IPS-18c (cell line): ENCODE results near the gene MCM5.
"Not testable (repeated sequence)": the region's sequence is repeated elsewhere in the genome, so short reads cannot be mapped to it uniquely, and the experiment has no call there.

Experiments used
- H3K4me3 ChIP-seq: 2 replicates; pipeline ENCODE4 v1.7.0; 2013; ENCODE audit warnings: low read depth, mild to moderate bottlenecking, low read length, moderate library complexity; ENCODE audit not compliant: insufficient read depth
- H3K9me3 ChIP-seq: one replicate; pipeline ENCODE4 v1.6.1; 2013; ENCODE audit warnings: mild to moderate bottlenecking, low read length, moderate library complexity; ENCODE audit not compliant: control insufficient read depth, insufficient read depth

MCM5 gene

DNA sequence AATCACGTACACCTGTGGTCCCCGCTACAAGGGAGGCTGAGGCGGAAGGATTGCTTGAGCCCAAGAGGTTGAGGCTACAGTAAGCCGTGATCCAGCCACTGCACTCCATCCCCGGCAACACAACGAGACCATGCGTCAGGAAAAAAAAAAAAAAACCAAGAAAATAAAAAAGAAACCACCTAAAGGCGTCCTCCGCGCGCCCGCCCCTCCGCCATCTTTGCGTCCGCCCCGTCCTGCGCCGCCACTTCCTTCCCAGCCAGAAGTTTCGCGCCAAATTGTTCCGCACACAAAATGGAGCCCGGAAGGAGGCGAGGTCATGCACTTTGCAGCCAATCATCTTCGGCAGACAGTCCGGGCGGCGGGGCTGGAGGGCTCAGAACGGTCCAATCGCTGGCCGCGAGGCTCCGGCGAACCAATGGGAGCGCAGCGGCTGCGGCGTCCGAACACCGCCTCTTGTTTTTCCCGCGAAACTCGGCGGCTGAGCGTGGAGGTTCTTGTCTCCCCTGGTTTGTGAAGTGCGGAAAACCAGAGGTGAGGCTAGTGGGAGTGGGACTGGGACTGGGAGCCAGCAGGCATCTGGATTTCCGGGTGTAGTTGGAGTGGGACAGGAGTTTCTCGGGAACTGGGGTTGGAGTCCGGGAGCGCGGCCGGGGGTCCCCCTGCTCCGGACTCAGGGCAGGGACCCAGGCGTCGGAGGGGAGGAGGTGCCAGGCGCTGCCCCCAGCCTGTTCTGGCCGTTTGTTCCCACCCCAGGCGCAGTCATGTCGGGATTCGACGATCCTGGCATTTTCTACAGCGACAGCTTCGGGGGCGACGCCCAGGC, at the start of gene MCM5:
Gene MCM5, plus strand, starts transcription at position 463 of the 823 bp plus-strand sequence. Its CDS starts 299 bp downstream, at position 762.
- Histone ChIP-seq H3K4me3 (peak within 1 kb of the TSS; percentile 97), H3K9me3 (no peaks in the 10 kb centered on the region)

- H3K4me3 ChIP-seq: peak overlapping the region; percentile 74
- peaks cover 4% of the 10 kb centered on the region for H3K9me3 ChIP-seq
These were observed 49.1 kb upstream of the MCM5 start for GRCh38 chr22:35350539-35351503.

DNA sequence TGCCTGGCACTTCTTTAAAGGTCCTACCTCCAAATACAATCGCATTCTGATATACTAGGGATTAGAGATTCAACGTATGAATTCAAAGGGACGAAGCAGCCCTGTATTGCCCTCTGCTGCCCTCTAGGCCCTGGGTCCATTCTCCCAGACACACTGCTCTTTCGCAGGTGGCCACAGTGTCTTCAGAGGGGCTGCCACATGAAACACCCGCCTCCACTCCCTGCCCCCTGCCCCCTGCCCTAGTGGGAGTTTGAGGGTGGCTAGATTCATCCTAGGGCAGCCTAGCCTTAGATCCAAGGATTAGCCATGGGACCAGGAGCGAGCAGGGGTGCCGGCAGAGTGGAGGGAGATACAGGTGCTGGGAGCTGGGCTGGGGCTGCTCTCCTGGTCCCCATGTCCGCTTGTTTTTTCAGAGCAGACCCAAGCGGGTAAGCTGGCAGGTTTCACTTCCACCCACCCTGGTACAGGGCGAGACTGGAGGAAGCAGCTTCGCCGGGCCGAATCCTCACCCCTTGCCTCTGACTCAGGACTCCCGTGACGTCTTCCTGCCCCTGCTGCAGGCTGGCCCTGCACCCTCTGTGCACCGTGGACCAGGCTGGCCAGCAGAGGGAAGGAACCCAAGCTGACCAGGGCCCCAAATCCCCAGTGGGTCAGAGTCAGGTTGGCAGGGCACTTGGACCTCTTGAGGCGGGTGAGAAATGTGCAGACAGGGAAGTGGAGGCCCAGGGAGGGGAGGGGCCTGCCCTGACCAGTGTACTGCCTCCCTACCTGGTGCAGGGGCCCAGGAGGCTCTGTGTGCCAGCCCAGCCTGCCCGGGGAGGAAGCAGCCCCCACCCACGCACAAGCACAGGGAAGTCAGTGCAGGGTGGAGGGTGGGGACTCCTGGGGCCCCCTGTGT, 47.5 kb upstream of the MCM5 start:
- peaks cover 4% of the 10 kb centered on the region for H3K9me3 ChIP-seq
- H3K4me3 ChIP-seq: no peak overlapping the region

GRCh38 chr22:35353318-35353717, 46.6 kb upstream of the MCM5 start:
- no peak overlapping the region for H3K4me3 ChIP-seq
- peaks cover 4% of the 10 kb centered on the region for H3K9me3 ChIP-seq

GRCh38 chr22:35354068-35354467, 45.9 kb upstream of the MCM5 start:
- H3K4me3 ChIP-seq: no peak overlapping the region
- H3K9me3 ChIP-seq: peaks cover 2% of the 10 kb centered on the region

- Histone ChIP-seq H3K4me3 (no peak overlapping the region), H3K9me3 (peaks cover 2% of the 10 kb centered on the region)
These were observed 41.9 kb upstream of the MCM5 start for GRCh38 chr22:35357883-35358621.

- Histone ChIP-seq H3K9me3 (peaks cover 2% of the 10 kb centered on the region), H3K4me3 (no peak overlapping the region)
These were observed 40.4 kb upstream of the MCM5 start for GRCh38 chr22:35359380-35360065.

DNA sequence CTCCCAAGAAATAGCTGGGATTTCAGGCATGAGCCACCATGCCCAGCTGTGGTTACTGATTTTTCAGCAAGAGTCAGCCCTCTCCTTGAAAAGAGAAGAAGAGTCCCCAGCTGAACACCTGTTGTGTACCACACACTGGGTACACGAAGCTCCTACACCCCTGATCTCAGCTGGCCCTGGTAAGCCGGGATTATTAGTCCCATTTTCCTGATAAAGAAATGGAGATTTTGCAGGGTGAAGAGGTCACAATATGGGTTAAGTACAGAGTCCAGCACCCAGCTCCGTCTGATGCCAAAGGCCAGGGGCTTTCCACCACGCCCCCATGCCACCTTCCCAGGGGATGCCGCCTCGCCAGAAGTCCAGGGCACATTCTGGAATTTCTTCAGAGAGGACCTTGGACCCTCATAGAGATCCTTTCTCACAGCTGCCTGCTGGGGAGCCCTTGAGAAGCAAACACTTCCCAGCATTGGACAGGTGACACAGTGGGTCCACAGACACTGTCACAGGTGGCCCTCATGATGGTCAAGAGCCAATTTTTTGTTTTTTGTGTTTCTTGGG, 38.9 kb upstream of the MCM5 start:
- no peaks in the 10 kb centered on the region for H3K9me3 ChIP-seq
- H3K4me3 ChIP-seq: no peak overlapping the region

- Histone ChIP-seq H3K9me3 (no peaks in the 10 kb centered on the region), H3K4me3 (no peak overlapping the region)
These were observed 36.3 kb upstream of the MCM5 start for GRCh38 chr22:35363566-35364086.

- H3K4me3 ChIP-seq, H3K9me3 ChIP-seq: not testable (repeated sequence)
These were observed 35.7 kb upstream of the MCM5 start for GRCh38 chr22:35364230-35364629.

DNA sequence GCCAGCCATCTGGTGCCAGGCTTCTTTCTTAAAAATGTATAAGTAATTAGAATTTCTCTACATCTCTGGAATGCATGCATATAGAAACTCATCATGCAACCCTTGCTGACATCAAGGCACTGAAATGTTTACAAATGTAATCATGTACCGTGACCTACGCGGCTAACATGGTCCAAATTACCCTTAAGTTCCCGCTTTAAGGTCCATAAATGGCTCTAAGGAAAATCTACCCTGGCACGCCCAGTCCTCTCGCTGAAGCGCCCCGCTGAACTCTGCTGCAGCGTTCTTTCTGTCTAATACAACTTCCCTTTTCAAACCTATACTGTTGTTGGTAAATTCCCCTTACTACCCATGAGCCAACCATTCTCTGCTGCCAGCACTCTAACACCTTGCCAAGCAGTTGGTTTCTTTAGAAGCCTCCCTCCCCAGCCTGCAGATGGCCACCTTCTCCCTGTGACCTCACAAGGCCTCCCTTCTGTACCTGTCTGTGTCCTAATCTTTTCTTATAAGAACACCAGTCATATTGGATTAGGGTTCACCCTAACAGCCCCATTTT, 32.5 kb upstream of the MCM5 start:
- H3K4me3 ChIP-seq: no peak overlapping the region
- H3K9me3 ChIP-seq: no peaks in the 10 kb centered on the region

GRCh38 chr22:35368386-35368785, 31.6 kb upstream of the MCM5 start:
- no peak overlapping the region for H3K4me3 ChIP-seq
- H3K9me3 ChIP-seq: no peaks in the 10 kb centered on the region

- Histone ChIP-seq H3K4me3 (no peak overlapping the region), H3K9me3 (no peaks in the 10 kb centered on the region)
These were observed 29.9 kb upstream of the MCM5 start for GRCh38 chr22:35369996-35370395.

DNA sequence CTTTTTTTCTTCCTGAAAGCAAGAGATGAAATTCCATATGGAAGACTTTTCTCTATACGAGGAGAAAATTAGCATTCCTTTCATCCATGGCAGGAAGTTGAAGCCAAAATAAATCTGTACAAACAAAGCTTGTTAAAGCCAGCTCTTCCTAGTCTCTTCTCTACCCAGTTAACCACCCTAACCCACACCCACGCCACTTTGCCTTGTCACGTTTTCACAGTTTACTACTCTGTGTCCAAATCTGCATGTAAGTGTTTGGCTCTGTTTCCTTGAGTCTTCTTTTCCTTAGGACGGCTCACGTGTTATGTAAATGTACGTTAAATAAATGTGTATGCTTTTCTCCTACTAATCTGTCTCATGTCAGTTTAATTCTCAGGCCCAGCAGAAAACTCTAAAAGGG, 26.2 kb upstream of the MCM5 start:
- no peak overlapping the region for H3K4me3 ChIP-seq

DNA sequence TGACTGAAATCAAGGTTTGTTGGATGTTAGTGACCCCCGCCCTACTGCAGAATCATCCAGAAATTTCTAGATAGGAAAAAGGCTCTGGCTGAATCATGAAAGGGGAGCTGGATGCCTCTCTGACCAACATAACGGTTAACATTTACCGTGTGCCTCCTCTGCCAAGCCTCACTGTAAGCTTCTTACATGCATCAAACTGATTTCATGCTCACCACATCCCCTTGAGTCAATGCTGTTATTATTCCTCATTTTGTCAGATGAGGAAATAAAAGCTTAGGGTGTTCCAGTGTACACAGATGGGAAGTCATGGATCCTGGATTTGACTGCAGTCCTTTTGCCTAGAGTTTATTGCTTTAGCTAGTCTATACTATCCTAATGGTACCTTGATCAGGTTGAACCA, 24.9 kb upstream of the MCM5 start:
- H3K4me3 ChIP-seq: no peak overlapping the region
- H3K9me3 ChIP-seq: no peaks in the 10 kb centered on the region

More for the DNA sequence above, 26.2 kb upstream of the MCM5 start:
- H3K9me3 ChIP-seq: no peaks in the 10 kb centered on the region
